ENCODE results near the gene CDC20.

Gene CDC20

DNA sequence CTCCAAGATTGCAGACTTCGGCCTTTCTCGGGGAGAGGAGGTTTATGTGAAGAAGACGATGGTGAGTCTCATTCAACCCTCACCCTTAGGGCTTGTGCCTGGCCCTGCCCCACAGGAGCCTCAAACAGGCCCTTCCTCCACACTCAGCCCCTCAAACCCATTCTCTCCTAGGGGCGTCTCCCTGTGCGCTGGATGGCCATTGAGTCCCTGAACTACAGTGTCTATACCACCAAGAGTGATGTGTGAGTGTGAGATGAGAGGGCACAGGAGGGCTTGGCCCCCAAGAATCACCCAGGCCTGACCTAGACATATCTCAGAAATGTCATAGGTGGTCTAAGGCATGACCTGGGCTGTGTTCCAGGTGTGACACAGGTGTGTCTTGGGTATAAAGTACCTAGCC, 39.5 kb upstream of the CDC20 start:
- TF ChIP-seq, protein P1, sequence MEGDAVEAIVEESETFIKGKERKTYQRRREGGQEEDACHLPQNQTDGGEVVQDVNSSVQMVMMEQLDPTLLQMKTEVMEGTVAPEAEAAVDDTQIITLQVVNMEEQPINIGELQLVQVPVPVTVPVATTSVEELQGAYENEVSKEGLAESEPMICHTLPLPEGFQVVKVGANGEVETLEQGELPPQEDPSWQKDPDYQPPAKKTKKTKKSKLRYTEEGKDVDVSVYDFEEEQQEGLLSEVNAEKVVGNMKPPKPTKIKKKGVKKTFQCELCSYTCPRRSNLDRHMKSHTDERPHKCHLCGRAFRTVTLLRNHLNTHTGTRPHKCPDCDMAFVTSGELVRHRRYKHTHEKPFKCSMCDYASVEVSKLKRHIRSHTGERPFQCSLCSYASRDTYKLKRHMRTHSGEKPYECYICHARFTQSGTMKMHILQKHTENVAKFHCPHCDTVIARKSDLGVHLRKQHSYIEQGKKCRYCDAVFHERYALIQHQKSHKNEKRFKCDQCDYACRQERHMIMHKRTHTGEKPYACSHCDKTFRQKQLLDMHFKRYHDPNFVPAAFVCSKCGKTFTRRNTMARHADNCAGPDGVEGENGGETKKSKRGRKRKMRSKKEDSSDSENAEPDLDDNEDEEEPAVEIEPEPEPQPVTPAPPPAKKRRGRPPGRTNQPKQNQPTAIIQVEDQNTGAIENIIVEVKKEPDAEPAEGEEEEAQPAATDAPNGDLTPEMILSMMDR (IDR thresholded peaks at IDR 0.05; ENCODE audit: control insufficient read depth, extremely low read depth, insufficient read depth): no peak
- no peak overlapping the region for H3K4me3 ChIP-seq (ENCODE audit: low read depth, low read length)
- no peak for DNase-seq (ENCODE audit: low read depth)

DNA sequence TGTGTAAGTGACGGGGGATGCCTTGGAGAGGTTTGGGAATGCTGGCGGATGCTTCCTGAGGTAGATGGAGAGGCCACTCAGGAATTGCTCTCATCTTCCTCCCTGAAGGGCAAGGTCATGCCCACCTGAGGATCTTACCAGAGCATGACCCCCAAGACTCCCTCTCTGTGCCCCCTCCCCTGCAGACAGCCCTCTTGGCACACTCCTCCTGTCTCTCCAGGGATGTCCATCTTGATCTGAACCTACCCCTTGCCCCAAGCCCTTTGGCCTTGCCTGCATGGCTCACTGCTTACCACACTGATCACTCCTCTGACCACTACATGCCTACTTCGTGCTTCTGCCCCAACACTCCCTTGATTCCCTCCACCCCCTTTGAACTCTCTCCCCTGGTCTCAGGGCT, 39.0 kb upstream of the CDC20 start:
- no peak overlapping the region for H3K4me3 ChIP-seq (ENCODE audit: low read depth, low read length)
- no peak for DNase-seq (ENCODE audit: low read depth)
- TF ChIP-seq, protein P1 (IDR thresholded peaks at IDR 0.05; ENCODE audit: control insufficient read depth, extremely low read depth, insufficient read depth): no peak

DNA sequence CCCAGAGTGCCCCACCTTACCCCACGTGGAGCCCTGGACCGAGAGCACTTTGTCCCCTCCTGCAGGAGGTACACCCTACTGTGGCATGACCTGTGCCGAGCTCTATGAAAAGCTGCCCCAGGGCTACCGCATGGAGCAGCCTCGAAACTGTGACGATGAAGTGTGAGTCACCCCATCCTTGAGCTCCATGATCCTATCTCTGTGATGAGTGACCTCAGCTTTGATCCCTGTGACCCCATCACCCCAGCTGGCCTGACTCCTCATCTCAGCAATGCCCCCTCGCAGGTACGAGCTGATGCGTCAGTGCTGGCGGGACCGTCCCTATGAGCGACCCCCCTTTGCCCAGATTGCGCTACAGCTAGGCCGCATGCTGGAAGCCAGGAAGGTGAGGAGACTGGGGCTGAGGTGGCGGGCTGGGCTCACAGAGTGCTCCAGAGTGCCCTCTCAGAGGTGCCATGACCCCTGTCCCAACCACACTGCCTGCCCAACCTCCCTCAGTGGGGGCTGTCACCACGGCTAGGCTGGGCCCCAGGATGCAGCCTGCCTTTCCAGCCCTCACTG, 37.4 kb upstream of the CDC20 start:
- TF ChIP-seq, protein P1 (IDR thresholded peaks at IDR 0.05; ENCODE audit: control insufficient read depth, extremely low read depth, insufficient read depth): no peak
- no peak for DNase-seq (ENCODE audit: low read depth)
- H3K4me3 ChIP-seq (ENCODE audit: low read depth, low read length): no peak overlapping the region

DNA sequence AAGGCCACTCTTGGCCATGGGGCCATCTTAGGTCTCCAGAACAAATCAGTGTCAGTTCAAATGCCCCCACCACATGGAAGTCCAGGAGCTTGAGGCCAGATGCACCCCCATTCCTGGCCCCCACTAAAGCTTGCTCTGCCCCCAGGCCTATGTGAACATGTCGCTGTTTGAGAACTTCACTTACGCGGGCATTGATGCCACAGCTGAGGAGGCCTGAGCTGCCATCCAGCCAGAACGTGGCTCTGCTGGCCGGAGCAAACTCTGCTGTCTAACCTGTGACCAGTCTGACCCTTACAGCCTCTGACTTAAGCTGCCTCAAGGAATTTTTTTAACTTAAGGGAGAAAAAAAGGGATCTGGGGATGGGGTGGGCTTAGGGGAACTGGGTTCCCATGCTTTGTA, 36.3 kb upstream of the CDC20 start:
- no peak overlapping the region for H3K4me3 ChIP-seq (ENCODE audit: low read depth, low read length)
- DNase-seq (ENCODE audit: low read depth): no peak
- TF ChIP-seq, protein P1 (IDR thresholded peaks at IDR 0.05; ENCODE audit: control insufficient read depth, extremely low read depth, insufficient read depth): no peak

DNA sequence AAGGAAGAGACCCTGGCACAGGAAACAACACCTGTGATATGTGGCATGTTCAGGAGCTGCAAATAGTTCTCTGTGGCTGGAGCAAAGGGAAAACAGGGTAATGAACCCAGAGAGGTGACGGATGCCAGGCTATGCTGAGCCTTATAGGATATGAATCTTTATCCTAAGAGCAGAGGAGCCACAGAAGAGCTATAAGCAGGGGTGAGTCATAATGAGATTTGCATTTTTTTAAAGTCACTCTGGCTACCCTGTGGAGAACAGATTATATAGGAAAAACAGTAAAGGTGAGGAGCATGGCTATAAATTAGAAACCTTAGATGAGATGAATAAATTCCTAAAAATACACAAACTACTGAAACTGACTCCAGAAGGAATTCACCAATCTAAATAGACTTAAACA, 34.0 kb upstream of the CDC20 start:
- no peak for DNase-seq (ENCODE audit: low read depth)
- H3K4me3 ChIP-seq (ENCODE audit: low read depth, low read length): no peak overlapping the region
- TF ChIP-seq, protein P1 (IDR thresholded peaks at IDR 0.05; ENCODE audit: control insufficient read depth, extremely low read depth, insufficient read depth): no peak

DNA sequence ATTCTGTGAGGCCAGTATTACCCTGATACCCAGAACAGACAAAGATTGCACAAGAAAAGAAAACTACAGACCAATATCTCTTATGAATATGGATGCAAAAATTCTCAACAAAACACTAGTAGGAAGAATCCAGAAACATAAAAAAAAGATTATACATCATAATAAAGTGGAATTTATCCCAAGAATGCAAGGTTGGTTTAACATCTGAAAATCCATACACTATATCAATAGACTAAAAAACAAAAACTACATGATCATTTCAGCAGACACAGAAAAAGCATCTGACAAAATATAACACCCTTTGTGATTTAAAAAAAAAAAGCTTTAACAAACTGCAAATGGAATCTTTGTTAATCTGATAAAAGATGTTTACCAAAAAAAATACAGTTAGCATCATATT, 33.4 kb upstream of the CDC20 start:
- no peak overlapping the region for H3K4me3 ChIP-seq (ENCODE audit: low read depth, low read length)
- DNase-seq (ENCODE audit: low read depth): no peak
- TF ChIP-seq, protein P1 (IDR thresholded peaks at IDR 0.05; ENCODE audit: control insufficient read depth, extremely low read depth, insufficient read depth): no peak

DNA sequence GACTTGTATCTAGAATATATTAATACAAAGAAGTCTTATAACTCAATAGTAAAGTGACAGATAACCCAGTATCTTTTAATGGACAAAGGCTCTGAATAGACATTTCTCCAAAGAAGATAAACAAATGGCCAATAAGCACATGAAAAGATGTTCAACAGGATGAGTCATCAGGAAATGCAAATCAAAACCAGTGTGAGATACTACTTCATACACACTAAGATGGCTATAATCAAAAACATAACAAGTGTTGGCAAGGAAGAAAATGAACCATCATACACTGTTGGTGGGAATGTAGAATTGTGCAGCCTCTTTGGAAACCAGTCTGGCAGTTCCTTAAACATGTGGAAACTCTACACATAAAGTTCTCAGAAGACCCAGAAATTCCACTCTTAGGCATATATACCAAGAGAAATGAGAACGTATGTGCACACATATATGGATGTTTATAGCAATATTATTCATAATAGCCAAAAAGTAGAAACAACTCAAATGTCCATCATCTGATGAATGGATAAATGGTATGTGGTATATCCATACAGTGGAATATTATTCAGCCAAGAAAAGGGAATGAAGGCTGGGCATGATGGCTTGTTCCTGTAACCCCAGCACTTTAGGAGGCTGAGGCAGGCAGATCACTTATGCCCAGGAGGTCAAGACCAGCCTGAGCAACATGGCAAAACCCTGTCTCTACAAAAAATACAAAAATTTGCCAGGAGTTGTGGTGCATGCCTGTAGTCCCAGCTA, 31.1 kb upstream of the CDC20 start:
- no peak overlapping the region for H3K4me3 ChIP-seq (ENCODE audit: low read depth, low read length)
- TF ChIP-seq, protein P1 (IDR thresholded peaks at IDR 0.05; ENCODE audit: control insufficient read depth, extremely low read depth, insufficient read depth): no peak
- no peak for DNase-seq (ENCODE audit: low read depth)
